WERI-Rb-1 (cell line): Measurements from ENCODE around the gene FAM111A.

ENCODE experiments used
- DNase-seq: peaks from one replicate; pipeline ENCODE4 v3.0.0-alpha.2; 2020
- H3K27ac ChIP-seq: fragments of 250-450 bp; sonication (Bioruptor Pico); 2 replicates; pipeline ENCODE4 v1.5.1; 2020; ENCODE audit warnings: mild to moderate bottlenecking, moderate library complexity
- H3K27me3 ChIP-seq: fragments of 250-450 bp; sonication (Bioruptor Pico); 2 replicates; pipeline ENCODE4 v1.5.1; 2021; ENCODE audit warnings: mild to moderate bottlenecking, low read depth, moderate library complexity; ENCODE audit not compliant: insufficient read depth, severe bottlenecking
- H3K36me3 ChIP-seq: fragments of 250-450 bp; sonication (Bioruptor Pico); 2 replicates; pipeline ENCODE4 v1.5.1; 2020; ENCODE audit warnings: mild to moderate bottlenecking, moderate library complexity
- H3K4me3 ChIP-seq: 2 replicates; pipeline ENCODE4 v1.5.1; 2011; ENCODE audit warnings: low read depth, mild to moderate bottlenecking, control low read depth, low read length
- H3K9me3 ChIP-seq: fragments of 250-450 bp; sonication (Bioruptor Pico); 2 replicates; pipeline ENCODE4 v1.5.1; 2021; ENCODE audit warnings: mild to moderate bottlenecking, moderate library complexity; ENCODE audit not compliant: severe bottlenecking
- TF ChIP-seq, protein P1 (sequence below): IDR thresholded peaks from 2 replicates; pipeline ENCODE4 v1.5.1; 2011; ENCODE audit warnings: low read depth, mild to moderate bottlenecking, control low read depth, inconsistent platforms, low read length

FAM111A gene

DNA sequence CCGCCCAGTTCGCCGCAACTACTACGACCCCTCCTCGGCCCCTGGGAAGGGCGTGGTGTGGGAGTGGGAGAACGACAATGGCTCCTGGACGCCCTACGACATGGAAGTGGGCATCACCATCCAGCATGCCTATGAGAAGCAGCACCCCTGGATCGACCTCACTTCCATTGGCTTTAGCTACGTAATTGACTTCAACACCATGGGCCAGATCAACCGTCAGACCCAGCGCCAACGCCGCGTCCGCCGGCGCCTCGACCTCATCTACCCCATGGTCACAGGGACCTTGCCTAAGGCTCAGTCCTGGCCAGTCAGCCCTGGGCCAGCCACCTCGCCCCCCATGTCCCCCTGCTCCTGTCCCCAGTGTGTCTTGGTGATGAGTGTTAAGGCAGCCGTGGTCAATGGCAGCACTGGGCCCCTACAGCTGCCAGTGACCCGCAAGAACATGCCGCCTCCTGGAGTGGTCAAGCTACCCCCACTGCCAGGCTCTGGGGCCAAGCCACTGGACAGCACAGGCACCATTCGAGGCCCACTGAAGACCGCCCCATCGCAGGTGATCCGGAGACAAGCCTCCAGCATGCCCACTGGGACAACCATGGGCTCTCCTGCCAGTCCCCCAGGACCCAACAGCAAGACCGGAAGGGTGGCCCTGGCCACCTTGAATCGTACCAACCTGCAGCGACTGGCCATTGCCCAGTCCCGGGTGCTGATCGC is 39.2 kb downstream of the FAM111A start:
- TF ChIP-seq, protein P1, sequence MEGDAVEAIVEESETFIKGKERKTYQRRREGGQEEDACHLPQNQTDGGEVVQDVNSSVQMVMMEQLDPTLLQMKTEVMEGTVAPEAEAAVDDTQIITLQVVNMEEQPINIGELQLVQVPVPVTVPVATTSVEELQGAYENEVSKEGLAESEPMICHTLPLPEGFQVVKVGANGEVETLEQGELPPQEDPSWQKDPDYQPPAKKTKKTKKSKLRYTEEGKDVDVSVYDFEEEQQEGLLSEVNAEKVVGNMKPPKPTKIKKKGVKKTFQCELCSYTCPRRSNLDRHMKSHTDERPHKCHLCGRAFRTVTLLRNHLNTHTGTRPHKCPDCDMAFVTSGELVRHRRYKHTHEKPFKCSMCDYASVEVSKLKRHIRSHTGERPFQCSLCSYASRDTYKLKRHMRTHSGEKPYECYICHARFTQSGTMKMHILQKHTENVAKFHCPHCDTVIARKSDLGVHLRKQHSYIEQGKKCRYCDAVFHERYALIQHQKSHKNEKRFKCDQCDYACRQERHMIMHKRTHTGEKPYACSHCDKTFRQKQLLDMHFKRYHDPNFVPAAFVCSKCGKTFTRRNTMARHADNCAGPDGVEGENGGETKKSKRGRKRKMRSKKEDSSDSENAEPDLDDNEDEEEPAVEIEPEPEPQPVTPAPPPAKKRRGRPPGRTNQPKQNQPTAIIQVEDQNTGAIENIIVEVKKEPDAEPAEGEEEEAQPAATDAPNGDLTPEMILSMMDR: no peak
- H3K27ac ChIP-seq: no peak overlapping the region
- peaks cover 61% of the 10 kb centered on the region for H3K27me3 ChIP-seq
- DNase-seq: no peak
- H3K36me3 ChIP-seq: no peaks in the 10 kb centered on the region
- no peak overlapping the region for H3K4me3 ChIP-seq
- peaks cover 8% of the 10 kb centered on the region for H3K9me3 ChIP-seq

DNA sequence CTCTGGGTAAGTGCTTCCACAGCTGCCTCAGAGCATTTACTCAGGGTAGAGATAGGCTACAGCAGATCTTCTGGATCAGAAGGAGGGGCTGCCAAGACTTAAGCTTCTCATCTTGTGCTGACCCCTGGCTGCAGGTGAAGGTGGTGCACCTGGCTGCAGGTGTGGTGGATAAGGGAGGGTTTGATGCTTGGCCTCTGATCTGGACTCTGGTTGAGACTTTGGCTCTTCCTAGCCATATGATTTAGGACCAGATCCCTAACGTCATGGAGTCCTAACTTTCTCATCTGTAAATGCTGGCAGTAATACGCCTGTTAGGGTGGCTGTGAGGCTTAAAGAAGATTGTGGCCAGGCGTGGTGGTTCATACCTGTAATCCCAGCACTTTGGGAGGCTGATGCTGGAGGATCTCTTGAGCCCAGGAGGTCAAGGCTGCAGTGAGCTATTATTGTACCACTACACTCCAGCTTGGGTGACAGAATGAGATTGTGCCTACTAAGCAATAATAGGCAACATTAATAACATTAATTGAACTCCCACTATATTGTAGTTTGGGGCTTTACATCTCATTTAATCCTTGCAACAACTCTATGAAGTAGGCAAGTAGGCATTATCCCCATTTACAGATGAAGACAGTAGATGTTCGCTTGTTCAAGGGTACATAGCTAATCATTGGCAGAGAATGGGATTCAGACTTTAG is 39.9 kb downstream of the FAM111A start:
- DNase-seq: peak; percentile 13
- Histone ChIP-seq H3K4me3 (no peak overlapping the region), H3K9me3 (peaks cover 8% of the 10 kb centered on the region), H3K27me3 (peaks cover 61% of the 10 kb centered on the region), H3K36me3 (no peaks in the 10 kb centered on the region), H3K27ac (no peak overlapping the region)
- TF ChIP-seq, protein P1: peak; percentile 41

DNA sequence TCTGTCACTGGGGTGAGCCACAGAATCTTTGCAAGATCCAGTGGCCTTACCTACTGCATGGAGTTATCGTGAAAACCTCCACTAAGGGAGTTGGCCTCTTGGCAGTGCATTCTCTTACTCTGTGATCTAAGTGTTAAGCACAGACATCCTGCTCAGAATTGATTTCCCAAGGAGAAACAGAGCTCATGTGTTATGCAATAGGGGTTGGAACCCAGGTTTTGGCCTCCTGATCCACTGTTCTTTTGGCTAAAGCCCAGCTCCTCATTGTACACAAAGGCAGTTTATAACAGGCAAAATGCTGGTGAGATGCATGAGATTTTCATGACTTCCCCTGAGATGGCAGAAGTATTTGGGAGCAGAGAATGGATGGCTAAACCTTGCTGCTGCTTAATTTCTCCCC is 41.1 kb downstream of the FAM111A start:
- Histone ChIP-seq H3K27ac (no peak overlapping the region), H3K27me3 (peaks cover 64% of the 10 kb centered on the region), H3K9me3 (peaks cover 8% of the 10 kb centered on the region), H3K4me3 (no peak overlapping the region), H3K36me3 (no peaks in the 10 kb centered on the region)
- TF ChIP-seq, protein P1: no peak
- DNase-seq: no peak

DNA sequence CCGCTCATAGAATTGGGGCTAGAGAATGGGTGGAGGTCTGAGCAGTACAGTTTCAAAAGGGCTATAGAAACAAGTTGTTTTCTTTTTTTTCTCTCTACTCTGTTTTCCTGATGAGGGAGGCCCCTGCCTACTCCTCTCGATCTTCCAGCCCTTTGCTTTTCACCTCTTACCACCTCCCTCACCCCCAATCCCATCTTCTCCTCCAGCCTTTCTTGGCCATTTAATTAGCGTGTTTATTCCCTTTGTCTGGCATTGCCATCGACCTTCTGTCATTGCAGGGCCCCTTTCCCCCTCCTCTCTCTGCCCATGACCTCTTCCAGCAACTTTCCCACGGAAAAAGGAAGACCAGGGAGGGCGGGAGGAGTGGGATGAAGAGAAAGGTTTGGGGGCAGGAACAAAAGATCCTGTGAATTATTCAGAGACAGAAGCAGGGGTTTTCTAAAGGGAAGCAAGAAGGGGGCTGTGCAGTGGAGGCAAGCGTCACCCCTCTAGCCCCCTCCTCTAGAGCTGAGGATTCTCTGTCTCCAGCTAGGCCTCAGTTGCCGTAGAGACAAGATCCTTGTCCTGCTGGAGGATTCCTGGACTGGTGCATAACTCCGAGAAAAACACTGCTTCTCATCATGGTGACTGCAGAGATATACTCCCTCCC is 42.2 kb downstream of the FAM111A start:
- no peak for DNase-seq
- H3K36me3 ChIP-seq: no peaks in the 10 kb centered on the region

DNA sequence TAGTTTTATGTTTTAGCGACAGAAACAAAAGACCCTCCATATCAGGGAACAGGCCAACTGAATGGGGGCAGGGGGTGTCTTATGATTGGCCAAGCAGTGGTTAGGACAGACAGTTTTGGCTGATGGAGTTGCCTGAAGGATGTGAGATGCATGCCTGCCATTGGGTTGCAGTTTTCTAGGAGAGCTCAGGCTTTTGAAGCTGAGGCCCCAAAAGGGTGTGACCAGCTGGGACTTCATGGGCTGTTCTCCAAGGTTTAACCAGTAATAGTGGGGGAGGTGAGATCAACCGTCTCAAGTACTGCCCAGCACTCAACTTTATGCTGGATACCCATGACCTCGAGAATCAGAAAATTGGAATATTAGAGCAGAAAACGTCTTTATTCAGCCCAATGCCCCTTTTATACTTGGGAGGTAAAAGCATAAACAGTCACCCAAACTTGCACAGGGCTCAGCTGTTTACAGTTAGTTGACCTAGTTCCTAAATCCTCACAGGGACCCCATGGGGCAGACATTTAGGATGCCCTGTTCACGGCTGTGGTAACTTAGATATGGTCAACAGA is 42.8 kb downstream of the FAM111A start:
- H3K4me3 ChIP-seq: no peak overlapping the region
- H3K36me3 ChIP-seq: no peaks in the 10 kb centered on the region
- no peak overlapping the region for H3K27ac ChIP-seq
- TF ChIP-seq, protein P1: no peak
- DNase-seq: no peak
- H3K9me3 ChIP-seq: no peaks in the 10 kb centered on the region
- peaks cover 78% of the 10 kb centered on the region for H3K27me3 ChIP-seq

More for the DNA sequence above, 42.2 kb downstream of the FAM111A start:
- Histone ChIP-seq H3K27me3 (peaks cover 71% of the 10 kb centered on the region), H3K27ac (no peak overlapping the region), H3K4me3 (no peak overlapping the region), H3K9me3 (peaks cover under 1% of the 10 kb centered on the region)
- TF ChIP-seq, protein P1: no peak
